KMS-11 (cell line): ENCODE measurements around the gene NHEJ1.

ENCODE experiments used
- H2AFZ ChIP-seq: fragments of 200-600 bp; sonication (generic); 2 replicates; pipeline ENCODE4 v1.6.1; 2016; ENCODE audit warnings: antibody characterized with exemption, mixed run types, low read depth
- H3K27ac ChIP-seq: fragments of 200-600 bp; sonication (generic); 2 replicates; pipeline ENCODE4 v1.6.1; 2016; ENCODE audit warnings: mild to moderate bottlenecking, mixed run types
- H3K27me3 ChIP-seq: fragments of 200-600 bp; sonication (generic); 2 replicates; pipeline ENCODE4 v1.6.1; 2017; ENCODE audit warnings: mild to moderate bottlenecking, low read depth, mixed run types, moderate library complexity; ENCODE audit not compliant: insufficient read depth
- H3K36me3 ChIP-seq: fragments of 200-600 bp; sonication (generic); 2 replicates; pipeline ENCODE4 v1.6.1; 2017; ENCODE audit warnings: mild to moderate bottlenecking, mixed run types; ENCODE audit not compliant: insufficient read depth
- H3K4me1 ChIP-seq: fragments of 200-600 bp; sonication (generic); 2 replicates; pipeline ENCODE4 v1.6.1; 2016; ENCODE audit warnings: mild to moderate bottlenecking, low read depth, mixed run types; ENCODE audit not compliant: poor library complexity, severe bottlenecking
- H3K4me2 ChIP-seq: fragments of 200-600 bp; sonication (generic); 2 replicates; pipeline ENCODE4 v1.7.0; 2016; ENCODE audit warnings: mild to moderate bottlenecking, mixed run types
- H3K4me3 ChIP-seq: fragments of 200-600 bp; sonication (generic); IDR thresholded peaks from 2 replicates; pipeline ENCODE4 v1.6.1; 2017; ENCODE audit warnings: low read depth, low read length, mixed read lengths; ENCODE audit not compliant: insufficient read depth
- H3K79me2 ChIP-seq: fragments of 200-600 bp; sonication (generic); 2 replicates; pipeline ENCODE4 v1.6.1; 2016; ENCODE audit warnings: low read depth, mixed run types; ENCODE audit not compliant: insufficient read depth
- H3K9ac ChIP-seq: fragments of 200-600 bp; sonication (generic); 2 replicates; pipeline ENCODE4 v1.6.1; 2016; ENCODE audit warnings: mild to moderate bottlenecking, mixed run types
- H4K20me1 ChIP-seq: fragments of 200-600 bp; sonication (generic); 2 replicates; pipeline ENCODE4 v1.6.1; 2016; ENCODE audit warnings: mild to moderate bottlenecking, mixed run types; ENCODE audit not compliant: insufficient read depth
- TF ChIP-seq, protein P1 (sequence below): fragments of 200-600 bp; sonication (generic); conservative IDR thresholded peaks from 2 replicates; pipeline ENCODE4 v1.6.1; 2017; ENCODE audit warnings: low read depth, mild to moderate bottlenecking, antibody characterized with exemption, low read length, moderate library complexity, mixed read lengths

The NHEJ1 gene

DNA sequence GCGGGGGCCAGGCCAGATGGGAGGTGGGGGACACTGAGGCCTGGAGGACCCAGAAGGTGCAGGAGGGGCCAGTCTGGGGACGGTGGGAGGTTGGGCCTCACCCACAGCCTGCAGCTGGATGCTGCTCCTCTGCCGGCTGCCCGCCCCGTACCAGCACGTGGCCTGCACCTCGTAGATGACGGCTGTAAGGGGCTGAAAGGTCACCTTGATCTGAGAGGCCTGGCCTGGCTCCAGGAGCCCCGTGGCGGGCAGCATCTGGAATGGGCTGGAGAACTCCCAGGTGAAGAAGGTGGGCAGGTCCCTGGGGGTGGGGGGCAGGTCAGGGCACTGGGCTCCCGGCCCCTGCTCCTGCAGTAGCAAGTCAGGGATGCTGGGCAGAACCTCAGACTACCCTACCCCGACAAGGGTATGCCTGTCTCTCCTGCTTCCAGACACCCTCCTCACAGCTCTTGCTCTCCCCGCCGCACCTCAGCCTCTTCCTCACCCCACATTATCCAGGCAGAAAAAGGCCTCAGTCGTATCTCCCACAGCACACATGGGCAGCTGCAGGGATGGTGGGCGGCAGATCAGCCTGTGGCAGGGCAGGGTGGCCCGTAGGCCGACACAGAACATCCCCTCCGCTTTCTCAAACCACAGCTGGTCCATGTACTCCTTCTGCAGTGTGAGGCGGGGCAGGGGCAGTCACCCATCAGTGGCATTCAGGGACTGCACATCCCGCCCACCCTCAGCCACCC lies 129.4 kb downstream of the NHEJ1 start:
- Histone ChIP-seq H4K20me1 (no peaks in the 10 kb centered on the region), H3K9ac (no peak overlapping the region), H3K4me1 (no peaks in the 10 kb centered on the region), H3K27me3 (peaks cover 57% of the 10 kb centered on the region), H2AFZ (no peak overlapping the region), H3K36me3 (no peaks in the 10 kb centered on the region), H3K4me2 (no peak overlapping the region), H3K27ac (no peak overlapping the region), H3K79me2 (no peaks in the 10 kb centered on the region), H3K4me3 (no peak overlapping the region)
- TF ChIP-seq, protein P1, sequence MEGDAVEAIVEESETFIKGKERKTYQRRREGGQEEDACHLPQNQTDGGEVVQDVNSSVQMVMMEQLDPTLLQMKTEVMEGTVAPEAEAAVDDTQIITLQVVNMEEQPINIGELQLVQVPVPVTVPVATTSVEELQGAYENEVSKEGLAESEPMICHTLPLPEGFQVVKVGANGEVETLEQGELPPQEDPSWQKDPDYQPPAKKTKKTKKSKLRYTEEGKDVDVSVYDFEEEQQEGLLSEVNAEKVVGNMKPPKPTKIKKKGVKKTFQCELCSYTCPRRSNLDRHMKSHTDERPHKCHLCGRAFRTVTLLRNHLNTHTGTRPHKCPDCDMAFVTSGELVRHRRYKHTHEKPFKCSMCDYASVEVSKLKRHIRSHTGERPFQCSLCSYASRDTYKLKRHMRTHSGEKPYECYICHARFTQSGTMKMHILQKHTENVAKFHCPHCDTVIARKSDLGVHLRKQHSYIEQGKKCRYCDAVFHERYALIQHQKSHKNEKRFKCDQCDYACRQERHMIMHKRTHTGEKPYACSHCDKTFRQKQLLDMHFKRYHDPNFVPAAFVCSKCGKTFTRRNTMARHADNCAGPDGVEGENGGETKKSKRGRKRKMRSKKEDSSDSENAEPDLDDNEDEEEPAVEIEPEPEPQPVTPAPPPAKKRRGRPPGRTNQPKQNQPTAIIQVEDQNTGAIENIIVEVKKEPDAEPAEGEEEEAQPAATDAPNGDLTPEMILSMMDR = no peak

GRCh38 chr2:219030177-219030940 lies 130.3 kb downstream of the NHEJ1 start:
- TF ChIP-seq, protein P1 = no peak
- H3K9ac ChIP-seq = no peak overlapping the region
- no peaks in the 10 kb centered on the region for H3K36me3 ChIP-seq
- no peaks in the 10 kb centered on the region for H3K4me1 ChIP-seq
- peaks cover 59% of the 10 kb centered on the region for H3K27me3 ChIP-seq
- no peak overlapping the region for H3K27ac ChIP-seq
- H3K4me3 ChIP-seq = no peak overlapping the region
- no peak overlapping the region for H2AFZ ChIP-seq
- no peaks in the 10 kb centered on the region for H3K79me2 ChIP-seq
- no peaks in the 10 kb centered on the region for H4K20me1 ChIP-seq
- no peak overlapping the region for H3K4me2 ChIP-seq

DNA sequence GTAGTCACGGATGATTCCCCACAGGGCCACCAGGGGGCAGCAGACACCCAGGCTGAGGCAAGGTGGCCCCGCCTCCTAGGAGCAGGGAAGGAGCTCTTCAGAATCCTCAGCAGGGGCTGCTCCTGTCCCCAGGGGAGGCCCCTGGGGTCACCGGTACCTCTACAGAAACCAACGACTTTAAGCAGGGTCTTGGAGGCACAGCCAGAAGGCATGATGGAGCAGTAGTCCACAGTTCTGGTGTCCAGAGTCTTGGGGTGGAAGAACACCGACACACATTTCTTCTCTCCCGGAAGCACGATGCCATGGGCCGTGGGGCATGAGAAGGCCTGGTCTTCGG lies 130.8 kb downstream of the NHEJ1 start:
- H2AFZ ChIP-seq = no peak overlapping the region
- H3K36me3 ChIP-seq = no peaks in the 10 kb centered on the region
- no peaks in the 10 kb centered on the region for H3K4me1 ChIP-seq
- no peak overlapping the region for H3K27ac ChIP-seq
- no peak overlapping the region for H3K4me3 ChIP-seq
- TF ChIP-seq, protein P1 = peak; percentile 90
- no peaks in the 10 kb centered on the region for H4K20me1 ChIP-seq
- no peaks in the 10 kb centered on the region for H3K79me2 ChIP-seq
- no peak overlapping the region for H3K4me2 ChIP-seq
- no peak overlapping the region for H3K9ac ChIP-seq
- H3K27me3 ChIP-seq = peaks cover 64% of the 10 kb centered on the region

DNA sequence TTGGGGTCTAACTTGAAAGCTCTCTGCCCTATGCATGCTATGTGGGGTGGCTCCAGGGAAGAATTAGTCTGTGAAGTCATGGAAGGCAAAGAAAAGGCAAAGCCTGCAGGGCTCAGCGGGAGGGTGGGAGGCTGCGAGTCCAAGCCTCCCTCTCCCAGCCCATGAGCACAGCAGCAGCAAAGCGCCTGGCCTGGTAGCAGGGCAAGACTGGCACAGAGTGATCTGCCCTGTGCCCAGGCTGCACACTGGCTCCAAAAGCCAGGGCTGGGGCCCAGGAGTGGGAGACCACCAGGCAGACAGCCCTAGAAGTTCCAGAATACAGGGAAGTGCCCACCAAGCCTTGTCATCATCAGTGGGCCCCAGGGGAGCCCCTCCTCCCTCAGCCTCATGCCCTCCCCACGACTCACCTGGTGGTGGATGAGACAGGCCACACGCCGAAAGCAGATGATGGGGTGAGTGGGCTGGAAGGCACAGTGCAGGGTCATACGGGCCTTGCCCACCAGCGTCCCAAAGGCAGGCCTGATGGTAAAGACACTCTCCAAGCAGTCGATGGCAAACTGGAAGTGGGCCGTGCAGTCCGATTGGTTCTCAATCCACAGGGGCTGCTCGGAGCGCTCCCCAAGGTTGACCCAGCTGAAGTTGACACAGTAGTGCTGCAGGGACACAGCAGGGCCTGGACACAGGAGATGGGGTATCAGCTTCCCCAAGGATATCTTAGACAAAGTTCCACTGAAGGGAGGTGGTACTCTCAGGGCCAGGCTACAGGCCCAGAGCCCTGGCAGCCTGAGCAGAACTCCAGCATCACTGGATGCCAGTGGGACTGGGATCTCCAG lies 131.4 kb downstream of the NHEJ1 start:
- Histone ChIP-seq H3K27ac (no peak overlapping the region), H2AFZ (no peak overlapping the region), H4K20me1 (no peaks in the 10 kb centered on the region), H3K9ac (no peak overlapping the region), H3K36me3 (no peaks in the 10 kb centered on the region), H3K4me3 (no peak overlapping the region), H3K4me2 (no peak overlapping the region), H3K79me2 (no peaks in the 10 kb centered on the region), H3K4me1 (no peaks in the 10 kb centered on the region), H3K27me3 (peaks cover 64% of the 10 kb centered on the region)
- TF ChIP-seq, protein P1 = no peak
